Measurements from ENCODE around the gene MYO16.
"Not testable (repeated sequence)": the region's sequence is repeated elsewhere in the genome, so short reads cannot be mapped to it uniquely, and the experiment has no call there.

The MYO16 gene

GRCh38 chr13:108987944-108988343, 358.5 kb downstream of the MYO16 start:
- no peak for DNase-seq

GRCh38 chr13:108991416-108991815, 362.0 kb downstream of the MYO16 start:
- not testable (repeated sequence) for DNase-seq

- DNase-seq: no peak
Measured at GRCh38 chr13:108993346-108993745, 363.9 kb downstream of the MYO16 start.

- DNase-seq: no peak
Measured at GRCh38 chr13:108996430-108996829, 367.0 kb downstream of the MYO16 start.

GRCh38 chr13:109000207-109000606, 370.8 kb downstream of the MYO16 start:
- no peak for DNase-seq

GRCh38 chr13:109002934-109003333, 373.5 kb downstream of the MYO16 start:
- no peak for DNase-seq

GRCh38 chr13:109007946-109008345, 378.5 kb downstream of the MYO16 start:
- no peak for DNase-seq

- DNase-seq: no peak
Measured at GRCh38 chr13:109009756-109010155, 380.3 kb downstream of the MYO16 start.

GRCh38 chr13:109010912-109011311, 381.5 kb downstream of the MYO16 start:
- DNase-seq: no peak

GRCh38 chr13:109012115-109012514, 382.7 kb downstream of the MYO16 start:
- no peak for DNase-seq

- DNase-seq: no peak
Measured at GRCh38 chr13:109021558-109021957, 392.1 kb downstream of the MYO16 start.

GRCh38 chr13:109024611-109025010, 395.2 kb downstream of the MYO16 start:
- DNase-seq: no peak

GRCh38 chr13:109026266-109026665, 396.9 kb downstream of the MYO16 start:
- DNase-seq: no peak

GRCh38 chr13:109028624-109029023, 399.2 kb downstream of the MYO16 start:
- no peak for DNase-seq

GRCh38 chr13:109033090-109033489, 403.7 kb downstream of the MYO16 start:
- DNase-seq: no peak

GRCh38 chr13:109036078-109036780, 406.8 kb downstream of the MYO16 start:
- no peak for DNase-seq

- no peak for DNase-seq
Measured at GRCh38 chr13:109043636-109044035, 414.2 kb downstream of the MYO16 start.

- DNase-seq: no peak
Measured at GRCh38 chr13:109055850-109056249, 426.4 kb downstream of the MYO16 start.

GRCh38 chr13:109058087-109058486, 428.7 kb downstream of the MYO16 start:
- no peak for DNase-seq

GRCh38 chr13:109072505-109072904, 443.1 kb downstream of the MYO16 start:
- DNase-seq: no peak

- DNase-seq: no peak
Measured at GRCh38 chr13:109074436-109074835, 445.0 kb downstream of the MYO16 start.

GRCh38 chr13:109074853-109075252, 445.4 kb downstream of the MYO16 start:
- no peak for DNase-seq

GRCh38 chr13:109087916-109088623, 458.7 kb downstream of the MYO16 start:
- no peak for DNase-seq

GRCh38 chr13:109088624-109088917, 459.2 kb downstream of the MYO16 start:
- no peak for DNase-seq

- no peak for DNase-seq
Measured at GRCh38 chr13:109090796-109091195, 461.4 kb downstream of the MYO16 start.
